HG03045 (cell line): ENCODE measurements around the gene RASSF8.

Source experiments
- ATAC-seq: cut with Tn5 transposase; IDR thresholded peaks from one replicate; pipeline ENCODE4 v1.9.1; 2021; ENCODE audit warnings: mild to moderate bottlenecking, moderate library complexity; ENCODE audit not compliant: unreplicated experiment

The RASSF8 gene

GRCh38 chr12:25958428-25959070 lies at the start of gene RASSF8:
Gene RASSF8 (plus strand): TSS chr12:25958682. CDS start chr12:26055344, 96,662 bp downstream.
- ATAC-seq: peak; percentile 80

- ATAC-seq: no peak
These were observed 43.9 kb upstream of the RASSF8 start for GRCh38 chr12:25914551-25914950.

GRCh38 chr12:25924491-25925001 lies 33.9 kb upstream of the RASSF8 start:
- ATAC-seq: no peak

- no peak for ATAC-seq
These were observed 33.4 kb upstream of the RASSF8 start for GRCh38 chr12:25925064-25925463.

- no peak for ATAC-seq
These were observed 31.9 kb upstream of the RASSF8 start for GRCh38 chr12:25926536-25926935.

- no peak for ATAC-seq
These were observed 29.3 kb upstream of the RASSF8 start for GRCh38 chr12:25929142-25929541.

GRCh38 chr12:25932971-25933370 lies 25.5 kb upstream of the RASSF8 start:
- ATAC-seq: no peak

- ATAC-seq: no peak
These were observed 24.0 kb upstream of the RASSF8 start for GRCh38 chr12:25934456-25934855.

GRCh38 chr12:25935355-25936144 lies 22.9 kb upstream of the RASSF8 start:
- no peak for ATAC-seq

GRCh38 chr12:25937096-25937495 lies 21.4 kb upstream of the RASSF8 start:
- ATAC-seq: no peak

GRCh38 chr12:25938581-25938980 lies 19.9 kb upstream of the RASSF8 start:
- no peak for ATAC-seq

- no peak for ATAC-seq
These were observed 18.9 kb upstream of the RASSF8 start for GRCh38 chr12:25939606-25940005.

- no peak for ATAC-seq
These were observed 17.6 kb upstream of the RASSF8 start for GRCh38 chr12:25940886-25941285.

- ATAC-seq: no peak
These were observed 15.8 kb upstream of the RASSF8 start for GRCh38 chr12:25942709-25943108.

GRCh38 chr12:25943940-25944339 lies 14.5 kb upstream of the RASSF8 start:
- ATAC-seq: no peak

GRCh38 chr12:25949343-25949742 lies 9.1 kb upstream of the RASSF8 start:
- no peak for ATAC-seq

- ATAC-seq: no peak
These were observed 8.0 kb upstream of the RASSF8 start for GRCh38 chr12:25950329-25951115.

GRCh38 chr12:25957793-25958427 lies 572 bp upstream of the RASSF8 start:
- ATAC-seq: peak; percentile 12

- no peak for ATAC-seq
These were observed 834 bp downstream of the RASSF8 start for GRCh38 chr12:25959071-25959961.

- no peak for ATAC-seq
These were observed 1.7 kb downstream of the RASSF8 start for GRCh38 chr12:25960143-25960542.
